H9 (cell line): ENCODE measurements around the gene SCUBE1. TPM values are rescaled to one million over a fixed set of nuclear protein-coding genes. Genes with fewer than 3 reads are reported as not detected.

Experiments used
- DNase-seq: peaks from one replicate; pipeline ENCODE4 v3.0.0-alpha.2; 2017
- H2AFZ ChIP-seq: one replicate; pipeline ENCODE4 v1.6.1; 2013; ENCODE audit warnings: mild to moderate bottlenecking, low read length, control low read depth, moderate library complexity
- H2AK5ac ChIP-seq: 2 replicates; pipeline ENCODE4 v1.6.1; 2013; ENCODE audit warnings: low read length, control low read depth, mixed read lengths; ENCODE audit not compliant: insufficient read length
- H2BK120ac ChIP-seq: one replicate; pipeline ENCODE4 v1.6.1; 2013; ENCODE audit warnings: low read depth, mild to moderate bottlenecking, low read length, control low read depth, inconsistent platforms; ENCODE audit not compliant: poor library complexity, severe bottlenecking
- H2BK12ac ChIP-seq: 2 replicates; pipeline ENCODE4 v1.6.1; 2013; ENCODE audit warnings: low read length, control low read depth, mixed read lengths, low read depth; ENCODE audit not compliant: insufficient read length
- H2BK15ac ChIP-seq: 2 replicates; pipeline ENCODE4 v1.6.1; 2013; ENCODE audit warnings: low read depth, low read length, control low read depth
- H2BK20ac ChIP-seq: one replicate; pipeline ENCODE4 v1.6.1; 2013; ENCODE audit warnings: low read depth, mild to moderate bottlenecking, low read length, control low read depth, inconsistent platforms; ENCODE audit not compliant: poor library complexity, severe bottlenecking
- H2BK5ac ChIP-seq: 2 replicates; pipeline ENCODE4 v1.6.1; 2013; ENCODE audit warnings: low read length, control low read depth, mixed read lengths; ENCODE audit not compliant: insufficient read length
- H3K14ac ChIP-seq: 2 replicates; pipeline ENCODE4 v1.6.1; 2013; ENCODE audit warnings: low read length, control low read depth; ENCODE audit not compliant: insufficient read depth
- H3K18ac ChIP-seq: 2 replicates; pipeline ENCODE4 v1.6.1; 2013; ENCODE audit warnings: low read depth, mild to moderate bottlenecking, mixed read lengths, low read length, control low read depth; ENCODE audit not compliant: insufficient read length
- H3K23ac ChIP-seq: 2 replicates; pipeline ENCODE4 v1.6.1; 2013; ENCODE audit warnings: low read length, control low read depth, mixed read lengths, low read depth; ENCODE audit not compliant: insufficient read length
- H3K23me2 ChIP-seq: 2 replicates; pipeline ENCODE4 v1.6.1; 2013; ENCODE audit warnings: low read depth, mild to moderate bottlenecking, mixed read lengths, low read length, control low read depth; ENCODE audit not compliant: insufficient read length, poor library complexity, severe bottlenecking
- H3K27ac ChIP-seq: 2 replicates; pipeline ENCODE4 v1.5.1; 2013; ENCODE audit warnings: low read length, control low read depth, mixed read lengths, low read depth; ENCODE audit not compliant: insufficient read length
- H3K27me3 ChIP-seq: 2 replicates; pipeline ENCODE4 v1.6.1; 2013; ENCODE audit warnings: low read length, control low read depth, inconsistent platforms; ENCODE audit not compliant: insufficient read depth
- H3K4ac ChIP-seq: 2 replicates; pipeline ENCODE4 v1.6.1; 2013; ENCODE audit warnings: low read depth, mild to moderate bottlenecking, control low read depth, inconsistent platforms, low read length, moderate library complexity
- H3K4me1 ChIP-seq: 2 replicates; pipeline ENCODE4 v1.6.1; 2013; ENCODE audit warnings: low read length, control low read depth, inconsistent platforms; ENCODE audit not compliant: insufficient read depth
- H3K4me2 ChIP-seq: 2 replicates; pipeline ENCODE4 v1.6.1; 2013; ENCODE audit warnings: low read length, control low read depth, mixed read lengths; ENCODE audit not compliant: insufficient read length, insufficient read depth
- H3K56ac ChIP-seq: 2 replicates; pipeline ENCODE4 v1.6.1; 2013; ENCODE audit warnings: low read depth, mild to moderate bottlenecking, mixed read lengths, low read length, control low read depth; ENCODE audit not compliant: insufficient read length
- H3K79me1 ChIP-seq: 2 replicates; pipeline ENCODE4 v1.6.1; 2013; ENCODE audit warnings: low read depth, mild to moderate bottlenecking, moderate library complexity, low read length, control low read depth, inconsistent platforms; ENCODE audit not compliant: insufficient read depth, poor library complexity, severe bottlenecking
- H3K79me2 ChIP-seq: 2 replicates; pipeline ENCODE4 v1.6.1; 2013; ENCODE audit warnings: low read length, control low read depth, inconsistent platforms; ENCODE audit not compliant: insufficient read depth
- H3K9ac ChIP-seq: 2 replicates; pipeline ENCODE4 v1.6.1; 2013; ENCODE audit warnings: low read length, control low read depth, mixed read lengths; ENCODE audit not compliant: insufficient read length; ENCODE audit errors: extremely low read depth
- H3K9me3 ChIP-seq: one replicate; pipeline ENCODE4 v1.6.1; 2013; ENCODE audit warnings: low read depth, low read length, inconsistent platforms; ENCODE audit not compliant: control insufficient read depth
- H3T11ph ChIP-seq: one replicate; pipeline ENCODE4 v1.6.1; 2013; ENCODE audit warnings: mild to moderate bottlenecking, low read length, control low read depth, inconsistent platforms
- H4K20me1 ChIP-seq: one replicate; pipeline ENCODE4 v1.6.1; 2013; ENCODE audit not compliant: control insufficient read depth, insufficient read length, insufficient read depth
- H4K5ac ChIP-seq: 2 replicates; pipeline ENCODE4 v1.6.1; 2013; ENCODE audit warnings: low read depth, mild to moderate bottlenecking, mixed read lengths, low read length, control low read depth; ENCODE audit not compliant: insufficient read length
- H4K8ac ChIP-seq: replicated peaks from 2 replicates; pipeline ENCODE4 v1.6.1; 2013; ENCODE audit warnings: low read length, control low read depth, mixed read lengths, low read depth; ENCODE audit not compliant: insufficient read length
- H4K91ac ChIP-seq: 2 replicates; pipeline ENCODE4 v1.6.1; 2013; ENCODE audit warnings: low read depth, mild to moderate bottlenecking, moderate library complexity, mixed read lengths, low read length, control low read depth; ENCODE audit not compliant: insufficient read length
- H3K27ac Mint-ChIP-seq, 3 experiments: 2 replicates in 2 of 3; 3 replicates in 1 of 3; pipeline ENCODE4 v1.8.0; 2020 to 2021; ENCODE audit warnings: mixed read lengths in 3 of 3, mild to moderate bottlenecking in 1 of 3, moderate library complexity in 1 of 3
- H3K27me3 Mint-ChIP-seq: 2 replicates; pipeline ENCODE4 v1.8.0; 2021; ENCODE audit warnings: low read depth, mild to moderate bottlenecking, moderate library complexity, mixed read lengths
- H3K36me3 Mint-ChIP-seq, 3 experiments: 2 replicates in 2 of 3; 3 replicates in 1 of 3; pipeline ENCODE4 v1.8.0; 2020 to 2021; ENCODE audit warnings: low read depth in 3 of 3, mixed read lengths in 3 of 3; ENCODE audit not compliant: insufficient read depth in 1 of 3
- H3K4me1 Mint-ChIP-seq, 2 experiments: 2 replicates each; pipeline ENCODE4 v1.8.0; 2020; ENCODE audit warnings: mixed read lengths in 2 of 2
- H3K4me3 Mint-ChIP-seq, 2 experiments: 2 replicates in 1 of 2; 3 replicates in 1 of 2; pipeline ENCODE4 v1.8.0; 2020 to 2021; ENCODE audit warnings: mild to moderate bottlenecking in 2 of 2, mixed read lengths in 2 of 2, moderate library complexity in 1 of 2
- H3K9me3 Mint-ChIP-seq, 2 experiments: 2 replicates in 1 of 2; 3 replicates in 1 of 2; pipeline ENCODE4 v1.8.0; 2020; ENCODE audit warnings: mild to moderate bottlenecking in 2 of 2, mixed read lengths in 2 of 2, moderate library complexity in 1 of 2
- WGBS: extraction: QIAGEN DNeasy Blood & Tissue Kit; methylation state at CpG from one replicate; pipeline ENCODE4 v1.1.7; 2013; ENCODE audit warnings: missing lambda C conversion rate, low lambda C conversion rate, mixed read lengths; ENCODE audit not compliant: insufficient read length; ENCODE audit errors: extremely low coverage; 5-methylcytosine and 5-hydroxymethylcytosine counted together
- total RNA-seq: library from RNA; stranded (reverse); gene quantifications from 2 replicates; pipeline ENCODE4 v1.2.1, GENCODE V29; 2021
- TF ChIP-seq, protein P1 (sequence below): fragments of 200-600 bp; sonication (generic); conservative IDR thresholded peaks from 3 replicates; pipeline ENCODE4 v1.8.0; 2021; ENCODE audit warnings: antibody characterized with exemption, mild to moderate bottlenecking

Gene SCUBE1
- total RNA-seq, 1 experiment from 2014 or later = 1.2 TPM

DNA sequence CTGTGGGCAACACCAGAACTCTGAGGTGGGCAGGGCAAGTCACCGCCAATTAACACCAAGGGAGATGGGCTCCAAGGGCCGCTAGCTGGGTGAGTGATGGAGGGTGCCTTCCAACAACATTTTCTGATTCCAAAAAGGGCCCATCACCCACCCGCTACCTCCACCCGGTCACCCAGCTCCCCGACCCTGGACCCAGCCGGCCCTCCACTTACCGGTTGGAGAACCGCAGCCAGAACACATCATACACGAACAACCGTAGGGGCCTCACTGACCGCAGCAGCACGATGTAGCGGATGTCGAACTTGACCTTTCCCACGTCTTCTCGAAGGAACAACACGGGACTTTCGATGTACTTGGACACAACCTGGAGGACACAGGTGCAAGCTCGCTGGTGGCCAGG lies 171.0 kb downstream of the SCUBE1 start:
- DNase-seq = no peak

More for the DNA sequence above, 171.0 kb downstream of the SCUBE1 start:
- no peak overlapping the region for H3T11ph ChIP-seq
- H2AK5ac ChIP-seq = no peak overlapping the region
- no peaks in the 10 kb centered on the region for H3K9me3 ChIP-seq
- H3K14ac ChIP-seq = no peak overlapping the region
- H4K91ac ChIP-seq = no peak overlapping the region
- H3K18ac ChIP-seq = no peak overlapping the region
- H3K36me3 Mint-ChIP-seq = peaks cover 20 to 75% (median 74%) of the 10 kb centered on the region in 3 experiments; a peak in 6 of 7 replicates
- H2BK12ac ChIP-seq = no peak overlapping the region
- no peaks in the 10 kb centered on the region for H3K79me1 ChIP-seq
- no peaks in the 10 kb centered on the region for H4K20me1 ChIP-seq
- H3K27me3 ChIP-seq = no peaks in the 10 kb centered on the region
- no peak overlapping the region for H3K27ac Mint-ChIP-seq
- H3K4ac ChIP-seq = no peak overlapping the region
- no peaks in the 10 kb centered on the region for H3K9me3 Mint-ChIP-seq
- H3K4me1 Mint-ChIP-seq = no peaks in the 10 kb centered on the region
- H3K4me1 ChIP-seq = no peaks in the 10 kb centered on the region
- H3K79me2 ChIP-seq = no peaks in the 10 kb centered on the region
- H3K27me3 Mint-ChIP-seq = no peaks in the 10 kb centered on the region
- H3K27ac ChIP-seq = no peak overlapping the region
- no peak overlapping the region for H2BK120ac ChIP-seq
- H2BK5ac ChIP-seq = no peak overlapping the region
- TF ChIP-seq, protein P1, sequence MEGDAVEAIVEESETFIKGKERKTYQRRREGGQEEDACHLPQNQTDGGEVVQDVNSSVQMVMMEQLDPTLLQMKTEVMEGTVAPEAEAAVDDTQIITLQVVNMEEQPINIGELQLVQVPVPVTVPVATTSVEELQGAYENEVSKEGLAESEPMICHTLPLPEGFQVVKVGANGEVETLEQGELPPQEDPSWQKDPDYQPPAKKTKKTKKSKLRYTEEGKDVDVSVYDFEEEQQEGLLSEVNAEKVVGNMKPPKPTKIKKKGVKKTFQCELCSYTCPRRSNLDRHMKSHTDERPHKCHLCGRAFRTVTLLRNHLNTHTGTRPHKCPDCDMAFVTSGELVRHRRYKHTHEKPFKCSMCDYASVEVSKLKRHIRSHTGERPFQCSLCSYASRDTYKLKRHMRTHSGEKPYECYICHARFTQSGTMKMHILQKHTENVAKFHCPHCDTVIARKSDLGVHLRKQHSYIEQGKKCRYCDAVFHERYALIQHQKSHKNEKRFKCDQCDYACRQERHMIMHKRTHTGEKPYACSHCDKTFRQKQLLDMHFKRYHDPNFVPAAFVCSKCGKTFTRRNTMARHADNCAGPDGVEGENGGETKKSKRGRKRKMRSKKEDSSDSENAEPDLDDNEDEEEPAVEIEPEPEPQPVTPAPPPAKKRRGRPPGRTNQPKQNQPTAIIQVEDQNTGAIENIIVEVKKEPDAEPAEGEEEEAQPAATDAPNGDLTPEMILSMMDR = no peak
- no peak overlapping the region for H2BK20ac ChIP-seq
- H3K56ac ChIP-seq = no peak overlapping the region
- no peak overlapping the region for H3K4me3 Mint-ChIP-seq
- no peak overlapping the region for H4K8ac ChIP-seq
- H2BK15ac ChIP-seq = no peak overlapping the region
- H4K5ac ChIP-seq = no peak overlapping the region
- H3K9ac ChIP-seq = no peak overlapping the region
- H3K23ac ChIP-seq = no peak overlapping the region
- H3K4me2 ChIP-seq = no peak overlapping the region
- H2AFZ ChIP-seq = no peak overlapping the region
- no peaks in the 10 kb centered on the region for H3K23me2 ChIP-seq
- no CpG with 5 or more reads among the region's 19 CpGs for WGBS
